Right lobe of liver (tissue), 6 donors: ENCODE data around the gene RAB36. TPM values are rescaled to one million over a fixed set of nuclear protein-coding genes. Genes with fewer than 3 reads are reported as not detected.

ENCODE experiments used
- ATAC-seq, 4 donors: fragments of 200-7000 bp; cut with Tn5 transposase; one replicate each; pipeline ENCODE4 v1.9.1; 2020; ENCODE audit warnings: mild to moderate bottlenecking in 4 of 4, moderate library complexity in 4 of 4
- DNase-seq, 3 donors: peaks; one replicate each; pipeline ENCODE4 v3.0.0-alpha.2; 2020
- H3K27ac ChIP-seq, 3 donors: fragments of 200-600 bp; one replicate each; pipeline ENCODE4 v1.8.0; 2022
- H3K27me3 ChIP-seq, 2 donors: fragments of 200-600 bp; one replicate each; pipeline ENCODE4 v1.8.0; 2022
- H3K36me3 ChIP-seq, 4 donors: fragments of 200-600 bp; sonication (generic) in 1 of 4; one replicate each; pipeline versions ENCODE4 v1.5.1 to v1.8.0; 2017 to 2022; ENCODE audit warnings: control low read depth in 1 of 4
- H3K4me1 ChIP-seq, 4 donors: fragments of 200-600 bp; sonication (generic) in 1 of 4; one replicate each; pipeline versions ENCODE4 v1.5.1 to v1.8.0; 2017 to 2022; ENCODE audit warnings: control low read depth in 1 of 4
- H3K4me3 ChIP-seq, 3 donors: fragments of 200-600 bp; one replicate each; pipeline ENCODE4 v1.8.0; 2022
- H3K9me3 ChIP-seq, 4 donors: fragments of 200-600 bp; sonication (generic) in 1 of 4; one replicate each; pipeline versions ENCODE4 v1.5.1 to v1.8.0; 2017 to 2022; ENCODE audit warnings: control low read depth in 1 of 4
- CTCF ChIP-seq, 4 donors: fragments of 200-600 bp in 3 of 4; fragments of 450-650 bp in 1 of 4; IDR thresholded peaks; one replicate each; pipeline versions ENCODE4 v1.5.1 to v1.8.0; 2016 to 2022; ENCODE audit warnings: antibody characterized with exemption in 4 of 4, mild to moderate bottlenecking in 2 of 4
- POLR2A ChIP-seq: fragments of 450-650 bp; IDR thresholded peaks from one replicate; pipeline ENCODE4 v1.6.1; 2017; ENCODE audit warnings: antibody characterized with exemption, mild to moderate bottlenecking
- WGBS: methylation state at CpG from one replicate; pipeline ENCODE4 v1.1.6; 2018; ENCODE audit warnings: low coverage, low lambda C conversion rate; ENCODE audit not compliant: insufficient coverage; ENCODE audit errors: missing lambda C conversion rate; 5-methylcytosine and 5-hydroxymethylcytosine counted together
- intact Hi-C, 2 donors: fragments of 100-400 bp; cut with DNase I; formaldehyde crosslinking; loops; one replicate each; pipeline versions ENCODE4 v1.11.2 to v1.14.1; 2022
- total RNA-seq, 6 experiments: library from RNA; depleted of rRNA in 2 of 6; stranded (reverse); fragments of >200 nt in 2 of 6; fragmentation: NEBNext Ultra II Directional in 3 of 6; extraction: Animal tissue kit (Norgen Biotek cat#: 25700) in 3 of 6; gene quantifications; one replicate each; pipeline versions ENCODE4 v1.1.0 to v1.2.4, GENCODE V29; 2016 to 2023
- donor health status: DM: no; HTN: yes; CAD: no.
- donor health status: DM: no; HTN: no; CAD: no.
- donor health status: DM: no; HTN: no; CAD: no.
- donor health status: DM: no; HTN: yes; CAD: no.
- donor health status: DM: no; HTN: yes; CAD: no.

RAB36 gene
- total RNA-seq, 6 experiments from 2014 or later: 0.07 to 0.65 (median 0.19) TPM

- WGBS: 60% methylated on average over 1 of the region's 10 CpGs
These were observed 34.9 kb upstream of the RAB36 start for GRCh38 chr22:23110190-23110921.

GRCh38 chr22:23110922-23111527 is 34.3 kb upstream of the RAB36 start:
- Histone ChIP-seq H3K4me1 (no peaks in the 10 kb centered on the region), H3K27me3 (no peaks in the 10 kb centered on the region), H3K36me3 (no peaks in the 10 kb centered on the region), H3K4me3 (no peak overlapping the region), H3K27ac (no peak overlapping the region), H3K9me3 (no peaks in the 10 kb centered on the region)
- 90% methylated on average over 2 of the region's 15 CpGs for WGBS
- no peak for ATAC-seq
- intact Hi-C loops: no loop called here
- DNase-seq: no peak
- TF ChIP-seq CTCF (IDR thresholded peaks at IDR 0.05) (no peak), POLR2A (no peak)

More at GRCh38 chr22:23110190-23110921, 34.9 kb upstream of the RAB36 start:
- DNase-seq (no peak), ATAC-seq (no peak)
- Histone ChIP-seq H3K4me3 (no peak overlapping the region), H3K27me3 (no peaks in the 10 kb centered on the region), H3K36me3 (no peaks in the 10 kb centered on the region), H3K9me3 (no peaks in the 10 kb centered on the region), H3K4me1 (no peaks in the 10 kb centered on the region), H3K27ac (no peak overlapping the region)
- TF ChIP-seq CTCF (IDR thresholded peaks at IDR 0.05) (no peak), POLR2A (no peak)
- intact Hi-C loops: no loop called here

- TF ChIP-seq CTCF (IDR thresholded peaks at IDR 0.05): no peak
- no peak for TF ChIP-seq POLR2A
- H3K4me1 ChIP-seq: no peaks in the 10 kb centered on the region
- H3K36me3 ChIP-seq: no peaks in the 10 kb centered on the region
- H3K27ac ChIP-seq: no peak overlapping the region
- WGBS: 72% methylated on average over 2 of the region's 9 CpGs
- intact Hi-C loops: no loop called here
- DNase-seq: no peak
- no peak overlapping the region for H3K4me3 ChIP-seq
- no peaks in the 10 kb centered on the region for H3K27me3 ChIP-seq
- no peaks in the 10 kb centered on the region for H3K9me3 ChIP-seq
- ATAC-seq: no peak
These were observed 32.7 kb upstream of the RAB36 start for GRCh38 chr22:23112472-23113012.

- 69% methylated on average over 6 of the region's 14 CpGs for WGBS
These were observed 32.0 kb upstream of the RAB36 start for GRCh38 chr22:23113067-23113846.

More at GRCh38 chr22:23113067-23113846, 32.0 kb upstream of the RAB36 start:
- Histone ChIP-seq H3K27me3 (no peaks in the 10 kb centered on the region), H3K4me3 (no peak overlapping the region), H3K4me1 (no peaks in the 10 kb centered on the region), H3K9me3 (no peaks in the 10 kb centered on the region), H3K36me3 (no peaks in the 10 kb centered on the region), H3K27ac (no peak overlapping the region)
- intact Hi-C loops: no loop called here
- no peak for DNase-seq
- no peak for ATAC-seq
- TF ChIP-seq CTCF (IDR thresholded peaks at IDR 0.05) (no peak), POLR2A (no peak)
